ENCODE results near the gene GPR34.

DNA sequence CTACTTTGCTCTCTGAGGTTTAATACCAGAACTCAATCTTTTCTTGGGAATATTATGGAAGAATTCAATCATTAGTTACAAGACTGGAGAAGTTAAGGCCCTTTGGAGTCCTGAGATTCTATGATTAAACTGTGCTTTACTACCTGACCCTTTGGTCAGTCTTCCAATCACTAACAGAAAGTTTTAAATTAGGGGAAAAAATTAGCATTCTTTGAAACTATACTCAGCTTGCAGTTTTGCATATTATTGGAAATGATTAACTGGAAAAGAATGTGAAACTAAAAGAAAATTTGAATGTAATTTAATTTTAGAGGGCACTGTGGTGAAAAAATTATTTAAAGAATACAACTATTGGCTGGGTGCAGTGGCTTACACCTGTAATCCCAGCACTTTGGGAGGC is 18.7 kb upstream of the GPR34 start:
- TF ChIP-seq, protein P1, sequence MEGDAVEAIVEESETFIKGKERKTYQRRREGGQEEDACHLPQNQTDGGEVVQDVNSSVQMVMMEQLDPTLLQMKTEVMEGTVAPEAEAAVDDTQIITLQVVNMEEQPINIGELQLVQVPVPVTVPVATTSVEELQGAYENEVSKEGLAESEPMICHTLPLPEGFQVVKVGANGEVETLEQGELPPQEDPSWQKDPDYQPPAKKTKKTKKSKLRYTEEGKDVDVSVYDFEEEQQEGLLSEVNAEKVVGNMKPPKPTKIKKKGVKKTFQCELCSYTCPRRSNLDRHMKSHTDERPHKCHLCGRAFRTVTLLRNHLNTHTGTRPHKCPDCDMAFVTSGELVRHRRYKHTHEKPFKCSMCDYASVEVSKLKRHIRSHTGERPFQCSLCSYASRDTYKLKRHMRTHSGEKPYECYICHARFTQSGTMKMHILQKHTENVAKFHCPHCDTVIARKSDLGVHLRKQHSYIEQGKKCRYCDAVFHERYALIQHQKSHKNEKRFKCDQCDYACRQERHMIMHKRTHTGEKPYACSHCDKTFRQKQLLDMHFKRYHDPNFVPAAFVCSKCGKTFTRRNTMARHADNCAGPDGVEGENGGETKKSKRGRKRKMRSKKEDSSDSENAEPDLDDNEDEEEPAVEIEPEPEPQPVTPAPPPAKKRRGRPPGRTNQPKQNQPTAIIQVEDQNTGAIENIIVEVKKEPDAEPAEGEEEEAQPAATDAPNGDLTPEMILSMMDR (IDR thresholded peaks at IDR 0.05): no peak
- no peak for TF ChIP-seq ZFX (IDR thresholded peaks at IDR 0.05; ENCODE audit: borderline replicate concordance)
